HL-60 (cell line): ENCODE measurements around the gene PSMB7.

ENCODE experiments used
- DNase-seq, 2 experiments: peaks; one replicate each; pipeline ENCODE4 v3.0.0-alpha.2; 2010 to 2020; ENCODE audit warnings: low read depth in 1 of 2, low spot score in 1 of 2
- H3K27ac ChIP-seq: fragments of 250-450 bp; sonication (Bioruptor Pico); replicated peaks from 2 replicates; pipeline ENCODE4 v1.5.1; 2020; ENCODE audit warnings: mild to moderate bottlenecking, moderate library complexity
- H3K27me3 ChIP-seq: fragments of 250-450 bp; sonication (Bioruptor Pico); 2 replicates; pipeline ENCODE4 v1.5.1; 2021; ENCODE audit warnings: mild to moderate bottlenecking, moderate library complexity; ENCODE audit not compliant: insufficient read depth, poor library complexity, severe bottlenecking
- H3K4me3 ChIP-seq: replicated peaks from 2 replicates; pipeline ENCODE4 v1.5.1; 2011; ENCODE audit warnings: mild to moderate bottlenecking, control low read depth, low read length; ENCODE audit not compliant: insufficient read depth
- CTCF ChIP-seq: IDR thresholded peaks from one replicate; pipeline ENCODE4 v1.5.1; 2011; ENCODE audit warnings: low read length, control low read depth, inconsistent platforms; ENCODE audit not compliant: insufficient read depth
- GABPA ChIP-seq: IDR thresholded peaks from 2 replicates; pipeline ENCODE4 v1.6.1; 2012; ENCODE audit warnings: low read depth
- POLR2AphosphoS5 ChIP-seq: IDR thresholded peaks from 2 replicates; pipeline ENCODE4 v1.6.1; 2012; ENCODE audit warnings: low read depth
- REST ChIP-seq: IDR thresholded peaks from 2 replicates; pipeline ENCODE4 v1.6.1; 2012; ENCODE audit warnings: low read depth; ENCODE audit not compliant: insufficient replicate concordance
- SPI1 ChIP-seq: IDR thresholded peaks from 2 replicates; pipeline ENCODE4 v1.6.1; 2012; ENCODE audit warnings: low read depth, mild to moderate bottlenecking, borderline replicate concordance

Gene PSMB7

GRCh38 chr9:124328285-124328684 lies 87.0 kb downstream of the PSMB7 start:
- Histone ChIP-seq H3K27me3 (no peaks in the 10 kb centered on the region), H3K4me3 (no peak overlapping the region), H3K27ac (no peak overlapping the region)
- DNase-seq = no peak
- TF ChIP-seq SPI1 = no peak
- TF ChIP-seq GABPA = no peak
- no peak for TF ChIP-seq REST
- no peak for TF ChIP-seq CTCF
- TF ChIP-seq POLR2AphosphoS5 = no peak

GRCh38 chr9:124327491-124327890 lies 87.8 kb downstream of the PSMB7 start:
- no peak for TF ChIP-seq POLR2AphosphoS5
- TF ChIP-seq SPI1 = no peak
- TF ChIP-seq REST = no peak
- no peak for TF ChIP-seq GABPA
- no peak for TF ChIP-seq CTCF
- H3K27ac ChIP-seq = no peak overlapping the region
- no peak overlapping the region for H3K4me3 ChIP-seq
- DNase-seq = no peak
- H3K27me3 ChIP-seq = no peaks in the 10 kb centered on the region

- H3K4me3 ChIP-seq = no peak overlapping the region
- no peak for TF ChIP-seq POLR2AphosphoS5
- TF ChIP-seq REST = no peak
- TF ChIP-seq SPI1 = no peak
- no peak for TF ChIP-seq CTCF
- TF ChIP-seq GABPA = no peak
- DNase-seq = no peak
- no peaks in the 10 kb centered on the region for H3K27me3 ChIP-seq
- no peak overlapping the region for H3K27ac ChIP-seq
Measured at GRCh38 chr9:124326378-124326777, 88.9 kb downstream of the PSMB7 start.
